SU-DHL-6 (cell line): ENCODE data around the gene GPX1.
"Not testable (repeated sequence)": the region's sequence is repeated elsewhere in the genome, so short reads cannot be mapped to it uniquely, and the experiment has no call there.

Experiments
- H2AFZ ChIP-seq: fragments of 200-600 bp; sonication (generic); 2 replicates; pipeline ENCODE4 v1.6.1; 2014; ENCODE audit warnings: low read depth, mild to moderate bottlenecking, moderate library complexity, mixed read lengths, antibody characterized with exemption, low read length; ENCODE audit not compliant: severe bottlenecking
- H3F3A ChIP-seq: fragments of 200-600 bp; shearing (Covaris generic); 2 replicates; pipeline ENCODE4 v1.6.0; 2016; ENCODE audit warnings: antibody characterized with exemption, mild to moderate bottlenecking; ENCODE audit not compliant: insufficient read depth
- H3K27ac ChIP-seq: fragments of 200-600 bp; sonication (generic); 2 replicates; pipeline ENCODE4 v1.5.1; 2016; ENCODE audit warnings: low read depth, mild to moderate bottlenecking, low read length, moderate library complexity, mixed read lengths
- H3K27me3 ChIP-seq: fragments of 200-600 bp; sonication (generic), shearing (Covaris generic); 2 replicates; pipeline ENCODE4 v1.6.0; 2014; ENCODE audit warnings: mild to moderate bottlenecking, low read length
- H3K36me3 ChIP-seq: fragments of 200-600 bp; sonication (generic); 2 replicates; pipeline ENCODE4 v1.6.1; 2014; ENCODE audit warnings: mild to moderate bottlenecking, low read length, mixed read lengths
- H3K4me2 ChIP-seq: fragments of 300-600, 200-600 bp; shearing (Covaris generic), sonication (generic); 2 replicates; pipeline ENCODE4 v1.6.0; 2014; ENCODE audit warnings: low read length, low read depth, mild to moderate bottlenecking; ENCODE audit not compliant: poor library complexity, severe bottlenecking
- H3K4me3 ChIP-seq: fragments of 200-600 bp; sonication (generic); 2 replicates; pipeline ENCODE4 v1.5.1; 2014; ENCODE audit warnings: antibody characterized with exemption, low read length, mild to moderate bottlenecking, mixed read lengths; ENCODE audit not compliant: insufficient read depth, poor library complexity, severe bottlenecking
- H3K79me2 ChIP-seq: fragments of 200-600 bp; sonication (generic); 2 replicates; pipeline ENCODE4 v1.6.1; 2014; ENCODE audit warnings: mild to moderate bottlenecking, low read length, moderate library complexity; ENCODE audit not compliant: insufficient read depth
- H3K9ac ChIP-seq: fragments of 200-600 bp; sonication (generic); 2 replicates; pipeline ENCODE4 v1.7.0; 2014; ENCODE audit warnings: mild to moderate bottlenecking, low read length
- H3K9me2 ChIP-seq: fragments of 200-600 bp; sonication (generic); replicated peaks from 2 replicates; pipeline ENCODE4 v1.6.1; 2014; ENCODE audit warnings: low read length; ENCODE audit not compliant: insufficient read depth
- H3K9me3 ChIP-seq: fragments of 200-600 bp; sonication (generic); 2 replicates; pipeline ENCODE4 v1.6.1; 2014; ENCODE audit warnings: low read length, mixed read lengths; ENCODE audit not compliant: insufficient read depth
- H4K20me1 ChIP-seq: fragments of 200-600 bp; sonication (generic); 2 replicates; pipeline ENCODE4 v1.6.1; 2014; ENCODE audit warnings: low read depth, mild to moderate bottlenecking, antibody characterized with exemption, low read length, moderate library complexity, mixed read lengths
- EZH2phosphoT487 ChIP-seq: fragments of 200-600 bp; sonication (generic), shearing (Covaris generic); conservative IDR thresholded peaks from 2 replicates; pipeline ENCODE4 v1.6.1; 2018; ENCODE audit warnings: mild to moderate bottlenecking, antibody characterized with exemption, low read length, moderate library complexity, mixed read lengths
- TF ChIP-seq, protein P1 (sequence below): fragments of 200-600 bp; sonication (generic); IDR thresholded peaks from one replicate; pipeline ENCODE4 v1.5.1; 2017; ENCODE audit warnings: antibody characterized with exemption, mild to moderate bottlenecking, low read length, moderate library complexity; ENCODE audit not compliant: insufficient read depth, poor library complexity, severe bottlenecking

Gene GPX1

DNA sequence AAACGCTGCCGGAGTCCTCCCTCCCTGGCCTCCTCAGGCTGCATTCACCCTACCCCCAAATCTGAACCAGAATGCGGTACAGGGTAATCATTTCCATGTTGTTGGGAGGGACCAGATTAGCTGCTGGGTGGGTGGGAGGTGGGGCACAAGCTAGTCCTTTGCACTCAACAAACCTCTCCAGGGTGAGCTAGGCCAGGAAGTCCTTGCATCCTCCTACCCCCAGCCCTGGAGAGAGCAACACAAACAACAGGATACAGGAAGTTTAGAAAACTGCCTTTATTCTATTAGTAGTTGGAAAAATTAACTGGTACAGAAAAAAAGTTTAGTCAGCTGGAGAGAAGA is 702 bp upstream of the GPX1 start:
- Histone ChIP-seq H3K36me3 (peaks cover 4% of the 10 kb centered on the region; the same call in 1 of the 2 replicates), H3K4me3 (peak overlapping the region; percentile 17), H3K4me2 (peak overlapping the region; percentile 68), H3F3A (peaks cover 37% of the 10 kb centered on the region), H2AFZ (no peak overlapping the region), H3K9me3 (no peaks in the 10 kb centered on the region), H3K9me2 (no peaks in the 10 kb centered on the region), H4K20me1 (no peaks in the 10 kb centered on the region), H3K27ac (peak overlapping the region; percentile 81), H3K79me2 (peaks cover 6% of the 10 kb centered on the region; the same call in 1 of the 2 replicates), H3K9ac (peak overlapping the region; percentile 67), H3K27me3 (no peaks in the 10 kb centered on the region)
- no peak for TF ChIP-seq EZH2phosphoT487
- TF ChIP-seq, protein P1, sequence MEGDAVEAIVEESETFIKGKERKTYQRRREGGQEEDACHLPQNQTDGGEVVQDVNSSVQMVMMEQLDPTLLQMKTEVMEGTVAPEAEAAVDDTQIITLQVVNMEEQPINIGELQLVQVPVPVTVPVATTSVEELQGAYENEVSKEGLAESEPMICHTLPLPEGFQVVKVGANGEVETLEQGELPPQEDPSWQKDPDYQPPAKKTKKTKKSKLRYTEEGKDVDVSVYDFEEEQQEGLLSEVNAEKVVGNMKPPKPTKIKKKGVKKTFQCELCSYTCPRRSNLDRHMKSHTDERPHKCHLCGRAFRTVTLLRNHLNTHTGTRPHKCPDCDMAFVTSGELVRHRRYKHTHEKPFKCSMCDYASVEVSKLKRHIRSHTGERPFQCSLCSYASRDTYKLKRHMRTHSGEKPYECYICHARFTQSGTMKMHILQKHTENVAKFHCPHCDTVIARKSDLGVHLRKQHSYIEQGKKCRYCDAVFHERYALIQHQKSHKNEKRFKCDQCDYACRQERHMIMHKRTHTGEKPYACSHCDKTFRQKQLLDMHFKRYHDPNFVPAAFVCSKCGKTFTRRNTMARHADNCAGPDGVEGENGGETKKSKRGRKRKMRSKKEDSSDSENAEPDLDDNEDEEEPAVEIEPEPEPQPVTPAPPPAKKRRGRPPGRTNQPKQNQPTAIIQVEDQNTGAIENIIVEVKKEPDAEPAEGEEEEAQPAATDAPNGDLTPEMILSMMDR = no peak

DNA sequence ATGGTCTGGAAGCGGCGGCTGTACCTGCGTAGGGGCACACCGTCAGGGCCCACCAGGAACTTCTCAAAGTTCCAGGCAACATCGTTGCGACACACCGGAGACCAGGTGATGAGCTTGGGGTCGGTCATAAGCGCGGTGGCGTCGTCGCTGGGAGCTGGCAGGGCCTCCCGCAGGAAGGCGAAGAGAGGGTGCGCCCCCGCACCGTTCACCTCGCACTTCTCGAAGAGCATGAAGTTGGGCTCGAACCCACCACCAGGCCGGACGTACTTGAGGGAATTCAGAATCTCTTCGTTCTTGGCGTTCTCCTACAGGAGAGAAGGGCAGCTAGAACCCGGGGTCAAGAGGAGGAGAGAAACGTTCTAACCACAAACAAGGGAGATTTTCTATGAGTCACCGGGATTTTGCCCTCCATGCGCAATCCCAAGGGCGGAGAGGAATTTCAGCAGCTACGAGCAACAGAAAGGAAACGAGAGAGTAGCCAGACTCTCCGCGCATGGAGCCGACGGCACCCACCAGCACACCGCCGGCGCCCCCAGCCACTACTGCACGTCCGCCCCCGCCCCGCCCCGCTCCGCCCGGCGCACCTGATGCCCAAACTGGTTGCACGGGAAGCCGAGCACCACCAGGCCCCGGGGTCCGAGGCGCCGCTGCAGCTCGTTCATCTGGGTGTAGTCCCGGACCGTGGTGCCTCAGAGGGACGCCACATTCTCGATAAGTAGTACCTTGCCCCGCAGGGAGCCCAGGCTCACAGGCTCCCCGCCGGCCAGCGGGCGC is 523 bp downstream of the GPX1 start:
- Histone ChIP-seq H3K4me2 (peak overlapping the region; percentile 68), H3K4me3 (peak overlapping the region; percentile 65), H2AFZ (peak overlapping the region; percentile 39), H3K9ac (peak overlapping the region; percentile 67), H3F3A (peaks cover 34% of the 10 kb centered on the region), H3K27ac (peak overlapping the region; percentile 81)
- H4K20me1 ChIP-seq, H3K79me2 ChIP-seq, H3K9me2 ChIP-seq, H3K36me3 ChIP-seq, H3K27me3 ChIP-seq, H3K9me3 ChIP-seq: not testable (repeated sequence)

DNA sequence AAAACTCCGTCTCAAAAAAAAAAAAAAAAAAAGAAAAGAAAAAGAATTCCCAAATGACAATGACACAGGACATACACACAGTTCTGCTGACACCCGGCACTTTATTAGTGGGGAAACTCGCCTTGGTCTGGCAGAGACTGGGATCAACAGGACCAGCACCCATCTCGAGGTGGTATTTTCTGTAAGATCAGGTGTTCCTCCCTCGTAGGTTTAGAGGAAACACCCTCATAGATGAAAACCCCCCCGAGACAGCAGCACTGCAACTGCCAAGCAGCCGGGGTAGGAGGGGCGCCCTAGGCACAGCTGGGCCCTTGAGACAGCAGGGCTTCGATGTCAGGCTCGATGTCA is 1.1 kb downstream of the GPX1 start:
- H3F3A ChIP-seq = peaks cover 30% of the 10 kb centered on the region
- H3K27me3 ChIP-seq, H3K9me2 ChIP-seq, H3K9me3 ChIP-seq, H2AFZ ChIP-seq, H3K27ac ChIP-seq, H4K20me1 ChIP-seq, H3K36me3 ChIP-seq, H3K79me2 ChIP-seq: not testable (repeated sequence)
- H3K9ac ChIP-seq = peak overlapping the region; percentile 67
- peak overlapping the region; percentile 68 for H3K4me2 ChIP-seq
- H3K4me3 ChIP-seq = peak overlapping the region; percentile 65

DNA sequence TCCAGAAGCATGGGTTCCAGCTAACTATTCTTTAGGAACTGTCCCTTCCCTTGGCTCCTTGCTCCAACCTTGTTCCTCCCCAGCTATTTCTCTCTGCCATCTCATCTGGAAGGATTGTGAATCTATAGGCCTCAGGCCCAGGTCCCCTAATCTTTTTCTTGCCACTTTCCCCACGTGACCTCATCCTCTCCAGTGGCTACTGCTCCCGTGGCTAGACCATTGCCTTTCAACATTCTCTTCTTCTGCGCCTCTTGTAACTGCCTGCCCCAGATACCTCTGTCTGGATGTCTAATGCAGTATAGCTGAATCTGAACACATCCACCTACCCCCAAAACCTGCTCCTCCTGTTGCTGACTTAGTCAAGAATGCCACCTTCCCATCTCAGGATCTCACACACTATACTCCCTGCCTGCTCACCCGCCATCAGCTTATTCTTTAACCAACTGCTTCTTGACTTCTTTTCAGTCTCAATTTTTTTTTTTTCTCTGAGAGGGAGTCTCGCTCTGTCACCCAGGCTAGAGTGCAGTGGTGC is 5.2 kb downstream of the GPX1 start:
- Histone ChIP-seq H3K9ac (no peak overlapping the region), H3K4me3 (no peak overlapping the region), H4K20me1 (no peaks in the 10 kb centered on the region), H3K36me3 (0 out of 2 replicates have a peak, but pooled peaks cover 4% of the 10 kb centered on the region), H3K27ac (no peak overlapping the region), H3K27me3 (no peaks in the 10 kb centered on the region), H3K4me2 (no peak overlapping the region), H3K79me2 (peaks cover 4% of the 10 kb centered on the region; the same call in 1 of the 2 replicates), H2AFZ (no peak overlapping the region), H3F3A (0 out of 2 replicates have a peak, but pooled peaks cover 5% of the 10 kb centered on the region), H3K9me3 (no peaks in the 10 kb centered on the region), H3K9me2 (no peaks in the 10 kb centered on the region)
- TF ChIP-seq, protein P1 = no peak
- TF ChIP-seq EZH2phosphoT487 = no peak
